HS-5 (cell line): ENCODE data around the gene NCOA5.

Experiments used
- DNase-seq: peaks from one replicate; pipeline ENCODE4 v3.0.0-alpha.2; 2012; ENCODE audit warnings: low read depth

NCOA5 gene

DNA sequence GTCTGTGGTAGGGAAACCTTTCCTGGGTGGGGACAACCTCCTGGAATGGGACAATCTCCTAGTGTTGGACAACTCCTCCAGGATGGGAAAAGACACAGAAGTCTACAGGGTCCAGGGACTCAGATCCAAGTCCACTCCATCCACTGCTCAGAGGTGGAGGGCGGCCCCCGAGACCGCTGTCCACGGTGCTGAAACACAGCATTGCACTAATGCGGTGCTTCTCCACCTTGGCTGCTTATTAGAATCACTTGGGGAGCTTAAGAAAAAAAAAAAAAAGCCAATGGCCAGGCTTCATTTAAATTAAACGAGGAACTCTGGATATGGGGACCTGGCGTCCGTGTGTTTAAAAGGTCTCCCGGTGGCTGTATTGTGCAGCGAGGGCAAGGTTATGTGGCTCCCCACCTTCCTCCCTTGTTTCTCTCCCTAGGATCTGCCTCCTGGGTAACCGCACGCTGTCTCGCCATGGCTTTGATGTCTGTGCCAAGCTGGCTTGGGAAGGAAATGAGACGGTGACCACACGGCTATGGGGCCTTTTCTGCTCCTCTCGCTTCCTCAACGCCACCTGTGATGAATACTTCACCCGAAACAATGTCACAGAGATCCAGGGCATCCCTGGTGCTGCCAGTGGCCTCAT is 48.7 kb downstream of the NCOA5 start:
- no peak for DNase-seq

DNA sequence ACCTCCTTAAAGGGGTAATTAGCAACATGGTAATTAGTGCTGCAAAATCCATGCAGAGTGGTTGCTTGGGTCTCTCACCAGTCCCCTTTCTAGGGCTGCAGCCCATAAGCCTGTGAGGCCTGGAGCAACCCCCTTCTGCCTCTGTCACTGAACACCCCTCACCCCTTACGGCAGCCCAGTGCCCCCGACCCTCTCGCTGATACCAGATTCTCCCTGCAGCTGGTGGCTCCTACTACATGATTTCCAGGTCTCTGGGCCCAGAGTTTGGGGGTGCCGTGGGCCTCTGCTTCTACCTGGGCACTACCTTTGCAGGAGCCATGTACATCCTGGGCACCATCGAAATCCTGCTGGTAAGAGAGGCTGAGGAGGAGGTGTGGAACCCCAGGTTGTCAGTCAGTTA is 52.7 kb downstream of the NCOA5 start:
- DNase-seq, result no peak

DNA sequence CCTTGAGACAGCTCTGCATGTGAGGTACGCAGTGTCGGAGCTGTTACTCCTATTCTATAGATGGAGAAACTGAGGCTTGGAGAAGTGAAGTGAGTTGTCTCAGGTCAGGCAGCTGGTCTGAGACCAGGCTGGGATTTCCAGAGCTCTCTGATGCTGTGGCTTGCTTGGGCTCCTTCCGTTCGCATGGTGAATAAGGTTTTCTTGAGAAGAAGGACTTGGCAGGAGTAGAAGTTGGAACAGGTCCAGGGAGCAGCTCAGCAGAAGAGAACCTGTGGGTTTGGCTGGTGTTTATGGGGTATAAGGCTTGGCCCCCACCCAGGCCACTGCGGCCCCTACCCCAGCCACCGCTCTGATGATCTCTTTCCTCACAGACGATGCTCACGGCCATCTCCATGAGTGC is 53.4 kb downstream of the NCOA5 start:
- no peak for DNase-seq

DNA sequence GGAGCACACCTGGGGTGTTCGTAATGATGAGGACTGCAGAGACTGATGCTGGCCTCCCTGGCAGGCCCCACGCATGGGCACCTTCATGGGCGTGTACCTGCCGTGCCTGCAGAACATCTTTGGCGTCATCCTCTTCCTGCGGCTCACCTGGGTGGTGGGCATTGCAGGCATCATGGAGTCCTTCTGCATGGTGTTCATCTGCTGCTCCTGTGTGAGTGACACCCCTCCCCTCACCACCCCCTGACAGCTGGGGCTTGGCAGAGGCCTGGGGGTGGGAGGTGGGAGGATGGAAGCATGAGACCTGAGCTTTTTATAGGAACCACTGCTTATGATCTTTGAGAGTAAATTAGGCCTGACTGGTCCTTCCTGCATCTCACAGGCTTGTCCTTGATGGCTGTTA is 54.0 kb downstream of the NCOA5 start:
- DNase-seq, result no peak

DNA sequence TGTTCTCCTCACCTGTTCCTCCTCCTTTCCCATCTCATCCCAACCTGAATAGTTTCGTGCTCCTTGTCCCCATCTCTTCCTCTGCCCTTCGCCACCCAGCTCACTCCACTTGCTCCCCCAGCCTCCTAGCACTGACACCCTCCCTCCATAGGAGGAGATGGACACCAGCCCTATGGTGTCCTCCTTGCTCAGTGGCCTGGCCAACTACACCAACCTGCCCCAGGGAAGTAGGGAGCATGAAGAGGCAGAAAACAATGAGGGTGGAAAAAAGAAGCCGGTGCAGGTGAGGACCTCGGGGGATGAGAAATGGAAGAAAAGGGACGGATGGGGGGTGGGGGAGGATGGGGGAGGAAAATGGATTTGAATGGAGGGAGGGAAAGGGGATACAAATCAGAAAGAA is 54.5 kb downstream of the NCOA5 start:
- DNase-seq, result no peak

DNA sequence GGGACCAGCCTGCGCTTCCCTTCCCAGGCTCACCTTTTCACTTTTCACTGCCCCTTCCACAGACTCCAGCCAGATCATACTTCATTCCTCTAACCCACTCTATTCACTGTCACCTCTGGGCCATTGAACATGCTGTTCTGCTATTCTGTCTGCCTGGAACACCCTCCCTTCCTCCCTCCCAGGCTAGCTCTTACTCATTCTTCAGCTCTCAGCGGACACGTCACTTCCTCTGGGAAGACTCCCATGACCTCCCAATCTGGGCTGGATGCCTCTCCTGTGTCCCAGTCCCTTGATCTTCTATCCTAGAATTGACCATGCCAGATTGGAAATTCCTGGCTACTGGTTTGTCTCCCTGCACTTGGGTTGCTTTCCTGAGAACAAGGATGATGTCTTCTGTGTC is 55.7 kb downstream of the NCOA5 start:
- DNase-seq, result no peak

DNA sequence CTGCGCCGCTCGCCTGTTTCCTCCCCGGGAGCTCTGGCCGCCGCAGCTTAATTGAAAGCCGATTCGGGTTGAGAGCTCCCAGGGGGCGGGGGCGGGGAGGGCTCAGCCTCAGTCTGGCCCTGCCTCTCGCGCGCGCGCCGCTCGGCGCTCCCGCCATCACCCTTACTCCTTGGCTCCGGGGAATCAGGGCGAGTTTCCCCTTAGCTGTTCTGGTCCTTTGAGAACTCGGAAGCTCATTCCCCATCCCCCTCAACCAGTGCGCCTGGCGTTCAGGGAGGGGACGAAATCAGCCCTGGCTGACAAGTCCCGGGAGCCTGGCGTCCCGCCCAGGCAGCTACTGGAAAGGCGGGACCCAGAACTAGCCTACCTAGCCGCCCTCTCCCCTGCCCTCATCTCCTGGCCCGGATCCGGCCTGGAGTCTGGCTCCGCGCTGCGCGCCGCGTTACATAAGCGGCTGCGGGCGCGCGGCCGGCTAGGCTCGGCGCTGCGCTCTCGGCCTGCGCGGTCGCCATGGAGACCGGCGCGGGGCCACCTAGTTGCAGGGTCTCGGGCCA is 58.0 kb downstream of the NCOA5 start:
- DNase-seq, result no peak

DNA sequence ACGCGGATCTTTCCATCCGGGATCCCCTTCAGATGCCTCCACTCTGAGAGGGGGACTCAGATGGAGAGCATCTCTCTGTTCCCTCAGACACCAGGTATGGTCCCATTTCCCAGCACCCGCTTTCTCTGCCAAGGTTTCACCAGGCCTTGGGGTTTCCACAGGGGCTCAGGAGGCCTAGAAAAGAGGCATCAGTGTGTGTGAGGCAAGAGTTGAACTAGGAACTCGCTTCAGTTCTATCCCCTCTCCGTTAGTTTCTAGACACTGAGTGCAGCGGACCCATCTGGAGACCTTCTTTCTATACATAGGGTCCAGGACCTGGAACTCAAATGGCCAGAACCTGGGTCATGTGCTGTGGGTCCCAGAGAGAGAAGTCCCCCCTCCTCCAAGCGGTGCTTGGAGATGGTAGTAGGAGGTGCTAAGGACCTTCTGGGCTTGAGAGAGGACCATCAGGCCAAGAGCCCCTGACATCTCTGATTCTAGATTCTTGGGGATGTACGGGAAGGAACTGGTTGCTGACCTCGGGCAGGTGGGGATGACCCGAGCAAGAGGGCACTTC is 58.7 kb downstream of the NCOA5 start:
- DNase-seq, result no peak

DNA sequence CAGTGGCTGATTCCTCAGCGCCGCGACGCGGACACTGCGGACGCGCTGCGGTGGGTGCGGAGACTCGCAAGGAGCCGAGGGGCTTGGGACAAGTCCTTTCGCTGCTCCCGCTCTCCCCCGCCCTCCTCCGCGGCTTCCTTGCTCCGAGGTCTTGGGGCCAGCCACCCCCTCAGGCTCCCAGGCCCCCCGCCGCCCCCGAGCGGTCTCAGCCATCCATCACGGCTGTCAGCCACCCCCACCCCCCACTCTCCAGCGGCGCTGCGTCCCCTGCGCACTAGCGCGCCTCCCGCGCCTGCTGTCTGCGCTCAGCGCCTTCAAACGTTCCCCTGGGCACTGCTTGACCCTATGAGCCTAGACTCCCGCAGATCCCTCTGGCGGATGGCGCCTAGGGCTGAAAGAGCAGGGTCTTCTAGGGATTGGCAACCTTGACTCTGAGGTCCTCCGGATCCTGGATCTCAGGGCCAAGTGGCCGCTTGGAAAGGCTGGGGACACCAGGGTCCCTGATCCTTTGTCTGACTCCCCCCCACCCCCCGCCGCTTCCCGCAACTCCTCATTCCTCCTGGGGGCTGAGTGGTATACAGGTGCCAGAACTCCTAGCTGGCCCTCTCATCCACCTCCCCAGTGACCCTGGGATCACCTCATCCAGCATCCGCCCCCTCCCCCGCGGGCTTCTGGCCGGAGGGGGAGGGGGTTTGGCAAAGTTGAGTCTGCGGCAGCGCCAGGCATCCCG is 59.3 kb downstream of the NCOA5 start:
- DNase-seq, result no peak

DNA sequence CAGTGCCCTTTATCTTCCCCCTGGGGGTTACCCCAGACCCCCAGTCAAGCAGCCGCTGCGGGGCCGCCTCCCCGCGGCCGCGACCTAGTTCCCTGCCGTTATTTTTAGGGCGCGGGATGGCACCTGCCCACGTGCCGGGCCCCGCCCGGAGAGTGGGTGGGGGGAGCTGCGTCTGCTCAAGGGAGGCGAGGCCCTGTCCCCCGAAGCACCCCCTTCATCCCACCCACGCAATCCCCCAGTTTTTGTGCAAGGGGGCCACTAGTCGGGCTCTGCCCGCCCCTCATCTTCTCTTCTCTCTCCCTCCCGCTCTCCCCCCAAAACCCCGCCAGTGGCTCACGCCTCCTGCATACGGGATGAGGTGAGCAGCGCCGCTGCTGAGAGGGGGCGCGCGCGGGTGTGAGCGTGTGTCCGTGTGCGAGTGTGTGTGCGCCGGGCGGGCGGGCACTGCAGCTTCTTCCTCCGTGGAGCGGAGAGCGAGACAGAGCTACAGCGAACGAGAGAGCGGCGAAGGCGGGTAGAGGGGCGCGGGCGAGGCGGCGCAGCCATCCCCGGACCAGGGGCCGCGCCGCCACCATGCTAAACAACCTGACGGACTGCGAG is 60.9 kb downstream of the NCOA5 start, which contains the start of gene SLC12A5:
TSS of gene SLC12A5 (plus strand) at position 444 of the 600 bp plus-strand sequence. CDS start at position 574, 130 bp downstream.
- no peak for DNase-seq

DNA sequence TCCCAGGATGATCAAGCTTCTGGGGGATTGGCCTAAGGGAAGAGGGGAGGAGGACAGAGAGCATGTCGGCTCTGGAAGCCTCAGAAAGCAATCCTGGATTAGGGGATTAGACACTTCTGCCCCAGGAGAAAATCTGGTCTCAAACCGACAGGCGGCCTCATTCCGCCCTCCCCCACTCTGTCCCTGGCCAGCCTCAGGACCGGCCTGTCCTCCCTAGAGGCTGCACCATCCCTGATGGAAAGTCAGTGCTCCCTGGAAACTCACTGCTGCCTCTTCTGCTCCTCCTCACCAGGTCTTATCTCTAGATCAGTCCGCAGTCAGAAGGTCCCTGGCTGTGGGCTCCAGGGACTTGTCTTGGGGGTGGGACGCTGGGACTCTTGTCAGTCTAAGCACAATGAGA is 61.7 kb downstream of the NCOA5 start:
- no peak for DNase-seq

DNA sequence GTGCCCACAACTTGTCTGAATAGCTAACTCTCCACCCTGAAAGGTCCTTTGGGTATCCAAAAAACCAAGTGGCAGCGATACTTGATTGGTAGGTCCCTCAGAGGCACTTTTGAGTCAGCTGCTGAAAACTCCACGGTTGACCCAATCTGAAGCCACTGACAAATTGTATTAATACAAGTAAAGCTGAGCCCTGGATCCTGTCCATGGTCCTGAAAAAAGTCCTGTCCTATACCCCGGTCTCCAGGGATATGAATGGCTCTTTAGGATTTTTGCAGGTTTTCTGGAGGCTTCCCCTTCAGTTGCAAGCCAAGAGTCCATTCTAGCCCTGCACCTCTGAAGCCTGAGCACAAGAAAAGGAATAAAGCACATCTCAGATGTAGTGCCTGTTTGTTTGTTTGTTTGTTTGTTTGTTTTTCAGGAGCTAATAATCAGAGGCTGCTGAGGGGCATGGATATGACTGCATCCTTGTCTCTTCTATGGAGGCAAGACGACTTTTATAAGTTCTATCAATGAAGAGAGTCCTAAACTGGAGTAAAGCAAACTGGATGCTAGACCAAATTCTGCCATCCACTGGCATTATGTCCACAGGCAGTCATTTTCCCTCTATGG is 62.4 kb downstream of the NCOA5 start:
- DNase-seq, result peak; percentile 39

DNA sequence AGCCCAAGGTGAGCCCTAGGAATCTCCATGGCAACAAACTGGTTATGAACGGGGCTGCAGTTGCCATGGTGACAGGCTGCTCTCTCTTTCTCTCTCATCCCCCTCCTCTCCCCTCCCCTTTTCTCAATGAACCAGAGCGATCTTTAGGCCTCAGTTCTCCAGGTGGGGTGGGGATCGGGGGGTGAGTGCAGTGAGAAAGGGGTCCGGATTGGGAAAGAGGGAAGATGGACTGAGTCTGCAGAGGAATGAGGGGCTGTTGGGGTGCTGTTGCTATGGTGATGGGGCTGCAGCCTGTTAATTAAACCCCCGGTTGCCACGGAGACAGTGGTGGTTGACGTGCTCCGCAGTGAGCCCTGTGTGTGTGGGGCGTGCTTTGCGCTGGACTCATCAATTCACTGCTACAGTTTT is 64.4 kb downstream of the NCOA5 start:
- no peak for DNase-seq

DNA sequence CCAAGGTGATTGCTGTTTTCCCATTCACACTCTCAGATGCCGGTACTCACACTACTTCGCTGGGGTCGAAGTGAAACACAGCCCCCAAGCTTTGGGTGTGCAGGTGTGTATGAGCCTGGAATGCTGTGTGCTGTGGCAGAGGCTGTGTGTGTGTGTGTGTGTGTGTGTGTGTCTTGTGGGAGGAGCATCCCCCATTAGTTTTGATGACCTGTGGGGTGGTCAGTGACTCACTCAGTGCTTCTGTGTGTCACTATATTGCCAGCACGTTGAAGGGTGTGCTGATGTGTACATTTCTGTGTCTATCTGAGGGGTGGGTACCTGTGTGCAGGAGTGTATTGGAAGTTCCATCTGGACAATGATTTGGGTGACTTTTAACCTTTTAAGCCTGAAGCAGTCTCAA is 65.8 kb downstream of the NCOA5 start:
- no peak for DNase-seq

DNA sequence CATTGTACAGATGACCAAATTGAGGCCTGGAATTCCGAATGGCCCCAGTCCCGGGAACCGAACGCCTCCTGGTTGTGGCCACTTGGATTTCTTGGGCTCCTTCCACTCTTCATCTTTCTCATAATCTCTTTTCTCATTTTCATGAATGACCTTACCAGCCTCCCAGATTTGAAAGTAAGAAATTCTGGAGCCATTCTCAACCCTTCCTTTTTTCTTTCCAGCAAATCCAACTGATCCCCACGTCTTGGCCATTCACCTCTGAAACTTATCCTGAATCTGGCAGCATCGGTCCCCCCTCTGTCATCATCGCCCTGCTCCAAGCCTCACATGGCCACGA is 66.6 kb downstream of the NCOA5 start:
- no peak for DNase-seq

DNA sequence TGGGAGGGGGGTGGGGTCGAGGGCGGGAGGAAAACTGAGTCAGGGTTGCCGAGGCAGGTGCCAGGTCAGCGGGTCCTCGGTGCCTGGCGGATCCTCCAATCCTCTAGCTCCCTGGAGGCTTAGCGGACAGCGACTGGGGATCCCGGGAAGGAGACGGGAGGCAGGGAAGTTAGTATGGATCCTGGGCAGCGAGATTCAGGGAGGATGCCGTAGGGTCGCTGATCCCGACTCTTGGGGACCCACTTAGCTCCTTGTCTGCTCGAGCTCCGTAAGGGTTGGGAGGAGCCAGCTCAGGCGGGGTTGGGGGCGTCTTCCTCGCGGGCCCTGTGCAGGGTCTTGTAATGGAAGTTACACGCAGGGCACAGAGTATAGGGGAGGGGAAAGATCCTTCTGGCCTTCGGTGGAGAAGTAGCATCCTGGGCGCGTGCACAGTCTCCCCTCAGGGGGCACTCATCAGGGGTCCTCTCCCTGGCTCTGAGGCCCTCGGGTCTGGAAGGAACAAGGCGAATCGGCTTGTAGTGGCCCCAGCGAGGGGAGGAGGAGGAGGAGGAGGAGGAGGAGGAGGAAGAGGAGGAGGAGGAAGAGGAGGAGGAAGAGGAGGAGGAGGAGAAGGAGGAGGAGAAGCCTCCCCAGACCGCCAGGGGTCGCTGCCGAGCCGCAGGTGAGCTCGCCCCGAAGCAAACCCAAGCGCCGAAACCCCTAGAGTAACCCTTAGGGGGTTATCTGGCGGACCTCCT is 67.2 kb downstream of the NCOA5 start:
- DNase-seq, result no peak

DNA sequence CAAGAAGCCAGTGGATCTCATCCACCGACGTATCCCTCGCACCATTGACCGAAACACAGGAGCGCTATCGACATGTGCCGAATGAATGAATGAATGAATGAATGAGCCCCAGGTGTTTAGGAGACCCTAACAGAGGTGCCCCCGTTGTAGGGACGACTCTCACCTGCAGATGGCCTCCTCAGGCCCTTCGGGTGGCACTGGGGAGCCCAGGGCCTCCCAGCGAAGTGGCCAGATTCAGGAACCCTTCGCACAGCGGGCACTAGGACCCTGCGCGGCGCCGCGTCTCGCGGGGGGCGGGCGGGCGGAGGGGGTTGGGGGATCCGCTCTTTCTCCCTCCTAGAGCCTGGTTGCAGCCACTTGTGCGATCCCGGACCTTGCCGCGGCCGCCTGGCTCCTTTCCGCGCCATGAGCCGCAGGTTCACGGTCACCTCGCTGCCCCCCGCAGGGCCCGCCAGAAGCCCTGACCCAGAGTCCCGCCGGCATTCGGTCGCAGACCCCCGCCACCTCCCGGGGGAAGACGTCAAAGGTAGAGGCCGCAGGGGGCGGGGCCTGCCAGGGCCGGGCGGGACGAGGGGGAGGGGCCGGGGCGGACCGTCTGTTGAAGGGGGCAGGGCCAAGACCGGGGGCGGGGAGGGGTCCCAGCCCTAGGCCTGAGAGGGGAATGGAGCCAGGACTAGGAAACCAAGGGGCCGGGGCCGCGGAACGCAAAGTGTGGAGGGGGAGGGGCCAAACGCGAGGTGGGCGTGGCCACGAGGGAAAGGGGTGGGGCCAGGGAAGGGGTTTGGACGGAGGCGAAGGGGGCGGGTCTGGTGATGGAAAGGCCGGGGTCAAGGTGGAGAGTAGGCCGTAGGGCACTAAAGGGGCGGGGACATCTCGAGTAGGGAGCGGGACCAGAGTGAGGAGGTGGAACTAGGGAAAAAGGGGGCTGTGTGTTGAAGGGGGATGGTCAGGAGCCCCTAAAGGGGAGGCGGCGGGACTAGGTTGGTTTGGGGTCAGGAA is 68.1 kb downstream of the NCOA5 start:
- no peak for DNase-seq

DNA sequence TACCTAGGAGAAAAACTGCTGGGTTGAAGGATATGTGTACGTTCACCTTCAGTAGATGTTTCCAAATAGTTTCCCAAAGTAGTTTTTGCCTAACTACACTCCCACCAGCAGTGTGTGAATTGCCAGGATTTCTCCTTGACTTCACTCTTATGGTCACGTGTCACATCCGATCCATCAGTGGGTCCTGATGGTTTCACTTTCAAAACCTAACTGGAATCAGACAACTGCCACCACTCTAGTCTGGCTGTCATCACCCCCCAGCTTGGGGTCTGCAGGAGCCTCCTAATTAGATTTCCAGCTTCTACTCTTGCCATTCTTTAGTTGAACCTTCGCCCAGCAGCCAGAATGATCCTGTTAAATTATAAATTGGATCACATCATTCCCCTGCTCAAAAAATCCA is 69.2 kb downstream of the NCOA5 start:
- no peak for DNase-seq

DNA sequence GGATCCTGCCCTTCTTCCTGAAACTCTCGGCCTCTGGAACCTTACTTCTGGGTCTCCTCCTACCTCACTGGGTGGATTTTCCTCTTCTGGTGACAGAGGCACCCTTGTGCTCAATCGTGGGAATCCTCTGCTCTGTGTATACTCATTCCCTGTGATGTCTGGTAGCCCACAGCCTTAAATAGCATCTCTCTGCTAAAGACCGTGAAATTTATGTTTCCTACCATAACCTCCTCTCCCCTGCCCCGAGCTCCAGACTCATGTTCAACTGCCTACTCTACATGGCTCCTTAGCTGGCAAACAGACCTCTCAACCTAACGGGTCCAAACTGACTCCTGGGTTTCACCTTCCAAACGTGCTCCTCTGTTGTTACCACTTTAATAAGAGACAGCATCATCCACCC is 71.2 kb downstream of the NCOA5 start:
- no peak for DNase-seq

DNA sequence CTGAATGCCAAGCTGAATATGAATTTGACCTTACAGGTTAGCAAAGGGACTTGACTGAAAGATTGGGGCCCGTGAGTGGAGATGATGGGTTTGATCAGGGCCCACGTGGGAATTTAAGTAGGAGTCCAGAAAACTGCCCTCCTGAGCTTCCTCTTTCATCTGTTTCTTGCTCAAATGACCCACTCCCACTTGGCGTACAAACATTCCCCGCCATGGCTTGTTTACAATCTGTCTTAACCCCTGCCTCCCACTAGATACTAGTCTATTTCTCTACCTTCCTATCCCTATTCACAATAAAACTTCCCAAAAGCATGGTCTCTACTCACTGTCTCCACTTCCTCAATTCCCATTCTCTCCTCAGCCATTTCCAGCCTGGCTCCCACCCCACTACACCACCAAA is 71.7 kb downstream of the NCOA5 start:
- no peak for DNase-seq

DNA sequence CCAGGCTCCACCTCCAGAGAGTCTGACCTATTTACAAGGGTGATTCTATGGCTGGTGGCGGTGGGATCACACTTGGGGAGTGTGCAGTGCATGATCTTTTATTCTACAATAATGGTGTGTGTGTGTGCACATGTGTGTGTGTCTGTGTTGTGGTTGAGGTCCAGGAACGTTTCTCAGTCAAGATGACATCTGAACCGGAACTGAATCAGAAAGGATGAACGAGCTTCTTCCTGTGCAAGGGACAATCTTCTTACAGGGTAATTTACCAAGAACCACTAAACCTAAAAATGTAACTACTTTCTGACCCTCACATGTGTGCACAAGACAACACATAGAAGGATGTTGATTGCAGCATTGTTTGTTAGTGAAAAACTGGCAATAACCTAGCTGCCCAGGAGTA is 72.5 kb downstream of the NCOA5 start:
- no peak for DNase-seq
